ENCODE data around the gene BTBD9. TPM values are rescaled to one million over a fixed set of nuclear protein-coding genes. Genes with fewer than 3 reads are reported as not detected.

The BTBD9 gene
- total RNA-seq, 2 experiments from 2014 or later: 6.8 to 7.0 TPM

- Mint-ChIP-seq H3K27me3 (no peaks in the 10 kb centered on the region), H3K27ac (no peak overlapping the region), H3K4me3 (no peak overlapping the region), H3K4me1 (peaks cover 2% of the 10 kb centered on the region), H3K9me3 (no peaks in the 10 kb centered on the region), H3K36me3 (no peaks in the 10 kb centered on the region)
- no peak for DNase-seq
Observed at GRCh38 chr6:38503032-38503773, 136.5 kb downstream of the BTBD9 start.

DNA sequence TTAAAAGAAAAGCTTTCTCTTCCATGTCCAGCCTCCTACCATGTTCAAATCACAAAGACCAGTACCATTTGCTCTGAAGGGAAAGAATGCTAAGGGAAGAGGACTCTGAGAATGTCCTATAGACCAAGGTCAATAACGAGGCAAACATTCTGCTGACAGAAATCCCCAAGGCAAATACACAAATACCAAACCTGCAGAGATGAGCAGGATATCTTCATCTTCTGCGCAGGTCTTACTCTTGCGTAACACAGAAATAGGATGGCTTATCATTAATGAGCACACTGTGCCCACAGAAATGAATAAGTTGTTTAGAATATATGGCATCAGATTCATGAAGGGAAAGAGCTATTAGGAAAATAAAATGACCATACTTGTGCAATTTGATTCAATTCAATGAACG lies 137.3 kb downstream of the BTBD9 start:
- H3K4me3 Mint-ChIP-seq: no peak overlapping the region
- no peak overlapping the region for H3K27ac Mint-ChIP-seq
- H3K4me1 Mint-ChIP-seq: peaks cover 2% of the 10 kb centered on the region
- no peaks in the 10 kb centered on the region for H3K27me3 Mint-ChIP-seq
- no peaks in the 10 kb centered on the region for H3K9me3 Mint-ChIP-seq
- no peak for DNase-seq
- no peaks in the 10 kb centered on the region for H3K36me3 Mint-ChIP-seq

DNA sequence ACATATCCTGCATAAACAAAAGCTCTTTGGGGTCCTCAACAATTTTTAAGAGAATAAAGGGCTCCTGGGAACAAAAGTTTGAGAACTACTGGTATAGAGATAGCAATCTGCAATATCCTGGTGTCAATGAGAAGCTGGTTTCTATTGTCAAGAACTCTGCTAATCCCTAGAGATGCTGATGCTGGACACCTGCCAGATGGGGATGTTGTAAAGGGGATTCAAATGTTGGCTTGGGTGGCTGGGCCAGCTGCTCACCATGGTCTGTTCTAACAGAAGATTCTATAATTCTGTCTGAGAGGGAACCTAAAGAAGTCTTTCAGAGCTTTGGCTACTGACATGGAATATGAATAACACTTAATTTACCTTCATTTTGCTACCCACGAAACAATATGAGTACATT lies 137.8 kb downstream of the BTBD9 start:
- Mint-ChIP-seq H3K27me3 (no peaks in the 10 kb centered on the region), H3K4me1 (peaks cover 2% of the 10 kb centered on the region), H3K36me3 (no peaks in the 10 kb centered on the region), H3K27ac (no peak overlapping the region), H3K9me3 (no peaks in the 10 kb centered on the region), H3K4me3 (no peak overlapping the region)
- DNase-seq: no peak

DNA sequence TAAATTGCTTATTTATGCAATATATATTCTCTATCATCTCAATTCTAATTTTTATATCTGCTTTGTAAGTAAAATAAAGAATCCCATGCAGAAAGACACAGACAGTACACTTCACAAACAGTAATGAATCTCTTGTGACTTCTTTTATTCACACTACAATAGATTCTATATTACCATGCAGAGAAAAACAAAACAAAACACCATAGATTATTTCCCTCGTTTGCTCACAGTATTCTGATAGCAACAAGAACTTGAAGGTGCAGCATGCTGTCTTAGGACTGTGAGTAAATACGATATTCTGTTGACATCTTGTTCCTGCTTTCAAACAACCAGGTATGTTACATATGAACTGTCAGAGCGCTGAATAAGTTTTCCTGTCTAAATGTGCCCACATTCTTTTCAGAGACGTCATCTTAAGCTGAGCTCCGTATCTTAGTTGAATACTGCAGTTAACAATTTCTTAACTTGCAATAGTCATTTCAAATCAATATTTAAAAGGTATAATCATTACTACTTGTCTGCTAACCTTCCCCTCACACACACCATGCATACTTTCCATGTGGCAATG lies 140.1 kb downstream of the BTBD9 start:
- Mint-ChIP-seq H3K27me3 (no peaks in the 10 kb centered on the region), H3K9me3 (no peaks in the 10 kb centered on the region), H3K4me3 (no peak overlapping the region), H3K36me3 (no peaks in the 10 kb centered on the region), H3K4me1 (peaks cover 5% of the 10 kb centered on the region), H3K27ac (no peak overlapping the region)
- no peak for DNase-seq

GRCh38 chr6:38498805-38499445 lies 140.8 kb downstream of the BTBD9 start:
- no peak for DNase-seq
- H3K4me1 Mint-ChIP-seq: peaks cover 8% of the 10 kb centered on the region

GRCh38 chr6:38498085-38498484 lies 141.6 kb downstream of the BTBD9 start:
- Mint-ChIP-seq H3K4me1 (peaks cover 8% of the 10 kb centered on the region), H3K36me3 (no peaks in the 10 kb centered on the region), H3K9me3 (no peaks in the 10 kb centered on the region), H3K4me3 (no peak overlapping the region), H3K27ac (no peak overlapping the region), H3K27me3 (no peaks in the 10 kb centered on the region)
- no peak for DNase-seq

More at GRCh38 chr6:38498805-38499445, 140.8 kb downstream of the BTBD9 start:
- Mint-ChIP-seq H3K9me3 (no peaks in the 10 kb centered on the region), H3K27ac (no peak overlapping the region), H3K36me3 (no peaks in the 10 kb centered on the region), H3K27me3 (no peaks in the 10 kb centered on the region), H3K4me3 (no peak overlapping the region)

DNA sequence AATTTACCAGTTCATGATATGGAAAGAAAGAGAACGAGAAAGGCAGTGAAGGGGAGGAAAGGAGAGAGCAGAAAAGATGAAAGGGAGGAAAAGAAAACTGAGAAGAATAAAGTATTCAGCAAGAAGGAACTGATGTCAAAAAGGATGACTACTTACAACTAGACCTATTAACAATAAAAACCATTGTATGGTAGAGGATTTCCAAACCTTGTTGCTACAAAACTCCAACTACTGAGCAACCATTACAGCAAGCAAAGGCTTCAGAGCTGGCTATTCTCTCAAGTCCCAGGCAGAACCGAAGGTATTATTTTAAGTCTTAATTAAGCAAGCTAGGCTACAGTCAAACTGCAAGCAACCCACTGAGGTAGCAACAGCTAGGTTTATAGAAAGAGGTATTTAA lies 142.2 kb downstream of the BTBD9 start:
- DNase-seq: no peak
- Mint-ChIP-seq H3K36me3 (no peaks in the 10 kb centered on the region), H3K27me3 (no peaks in the 10 kb centered on the region), H3K9me3 (no peaks in the 10 kb centered on the region), H3K4me3 (no peak overlapping the region), H3K4me1 (peaks cover 8% of the 10 kb centered on the region), H3K27ac (no peak overlapping the region)

GRCh38 chr6:38495922-38496635 lies 143.7 kb downstream of the BTBD9 start:
- no peaks in the 10 kb centered on the region for H3K36me3 Mint-ChIP-seq
- no peaks in the 10 kb centered on the region for H3K27me3 Mint-ChIP-seq
- no peak overlapping the region for H3K27ac Mint-ChIP-seq
- peak; percentile 12 for DNase-seq
- H3K4me3 Mint-ChIP-seq: no peak overlapping the region
- H3K4me1 Mint-ChIP-seq: peaks cover 8% of the 10 kb centered on the region
- no peaks in the 10 kb centered on the region for H3K9me3 Mint-ChIP-seq

DNA sequence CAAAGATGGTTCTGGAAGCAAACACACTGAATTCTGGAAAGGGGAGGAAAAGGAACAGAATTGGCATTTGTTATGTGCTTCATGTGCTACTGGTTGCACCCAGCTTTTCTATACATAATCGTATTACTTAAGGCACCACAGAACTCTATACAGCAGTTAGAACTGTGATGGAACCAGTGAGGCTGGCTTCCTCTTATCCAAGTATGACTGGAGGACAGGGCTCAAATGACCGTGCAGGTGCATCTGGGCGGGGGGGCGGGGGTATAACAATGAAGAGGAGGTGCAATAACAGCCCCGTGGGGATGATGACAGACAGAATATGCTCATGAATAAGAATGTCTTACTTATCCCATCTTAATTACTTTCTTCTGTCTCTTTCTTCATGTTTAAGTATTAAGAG lies 144.2 kb downstream of the BTBD9 start:
- no peak overlapping the region for H3K27ac Mint-ChIP-seq
- no peak for DNase-seq

GRCh38 chr6:38493931-38494547 lies 145.7 kb downstream of the BTBD9 start:
- no peaks in the 10 kb centered on the region for H3K27me3 Mint-ChIP-seq
- H3K36me3 Mint-ChIP-seq: peaks cover 2% of the 10 kb centered on the region
- peaks cover 6% of the 10 kb centered on the region for H3K4me1 Mint-ChIP-seq
- peak; percentile 57 for DNase-seq
- no peak overlapping the region for H3K27ac Mint-ChIP-seq
- H3K4me3 Mint-ChIP-seq: no peak overlapping the region
- no peaks in the 10 kb centered on the region for H3K9me3 Mint-ChIP-seq

More for the DNA sequence above, 144.2 kb downstream of the BTBD9 start:
- H3K27me3 Mint-ChIP-seq: no peaks in the 10 kb centered on the region
- H3K9me3 Mint-ChIP-seq: no peaks in the 10 kb centered on the region
- H3K36me3 Mint-ChIP-seq: no peaks in the 10 kb centered on the region
- H3K4me3 Mint-ChIP-seq: no peak overlapping the region
- H3K4me1 Mint-ChIP-seq: peaks cover 7% of the 10 kb centered on the region

- no peak for DNase-seq
- no peaks in the 10 kb centered on the region for H3K27me3 Mint-ChIP-seq
- H3K4me1 Mint-ChIP-seq: peaks cover 6% of the 10 kb centered on the region
- H3K4me3 Mint-ChIP-seq: no peak overlapping the region
- H3K27ac Mint-ChIP-seq: no peak overlapping the region
- H3K36me3 Mint-ChIP-seq: peaks cover 3% of the 10 kb centered on the region
- H3K9me3 Mint-ChIP-seq: no peaks in the 10 kb centered on the region
Observed at GRCh38 chr6:38492031-38492430, 147.7 kb downstream of the BTBD9 start.

- H3K4me1 Mint-ChIP-seq: peaks cover 3% of the 10 kb centered on the region
- H3K9me3 Mint-ChIP-seq: no peaks in the 10 kb centered on the region
- peaks cover 3% of the 10 kb centered on the region for H3K36me3 Mint-ChIP-seq
- no peaks in the 10 kb centered on the region for H3K27me3 Mint-ChIP-seq
- no peak for DNase-seq
- no peak overlapping the region for H3K27ac Mint-ChIP-seq
- no peak overlapping the region for H3K4me3 Mint-ChIP-seq
Observed at GRCh38 chr6:38489951-38490350, 149.8 kb downstream of the BTBD9 start.

GRCh38 chr6:38487423-38487822 lies 152.3 kb downstream of the BTBD9 start:
- Mint-ChIP-seq H3K9me3 (no peaks in the 10 kb centered on the region), H3K36me3 (peaks cover 3% of the 10 kb centered on the region), H3K4me3 (no peak overlapping the region), H3K4me1 (no peaks in the 10 kb centered on the region), H3K27me3 (no peaks in the 10 kb centered on the region), H3K27ac (no peak overlapping the region)
- no peak for DNase-seq

GRCh38 chr6:38485488-38485887 lies 154.2 kb downstream of the BTBD9 start:
- no peaks in the 10 kb centered on the region for H3K4me1 Mint-ChIP-seq
- peaks cover 3% of the 10 kb centered on the region for H3K36me3 Mint-ChIP-seq
- H3K9me3 Mint-ChIP-seq: no peaks in the 10 kb centered on the region
- no peak overlapping the region for H3K27ac Mint-ChIP-seq
- DNase-seq: no peak
- no peak overlapping the region for H3K4me3 Mint-ChIP-seq
- H3K27me3 Mint-ChIP-seq: no peaks in the 10 kb centered on the region

DNA sequence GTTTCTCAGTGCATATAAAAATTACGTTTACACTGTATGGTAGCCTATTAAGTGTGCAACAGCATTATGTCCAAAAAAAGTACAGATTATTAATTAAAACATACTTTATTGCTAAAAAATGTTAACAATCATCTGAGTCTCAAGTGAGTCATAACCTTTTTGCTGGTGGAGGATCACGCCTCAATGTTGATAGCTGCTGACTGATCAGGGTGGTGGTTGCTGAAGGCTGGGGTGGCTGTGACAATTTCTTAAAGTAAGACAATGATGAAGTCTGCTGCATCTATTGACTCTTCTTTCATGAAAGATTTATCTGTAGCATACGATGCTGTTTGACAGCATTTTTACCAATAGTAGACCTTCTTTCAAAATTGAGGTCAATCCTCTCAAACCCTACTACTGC lies 155.1 kb downstream of the BTBD9 start:
- no peaks in the 10 kb centered on the region for H3K4me1 Mint-ChIP-seq
- no peak overlapping the region for H3K4me3 Mint-ChIP-seq
- no peaks in the 10 kb centered on the region for H3K27me3 Mint-ChIP-seq
- peaks cover 2% of the 10 kb centered on the region for H3K36me3 Mint-ChIP-seq
- no peaks in the 10 kb centered on the region for H3K9me3 Mint-ChIP-seq
- no peak overlapping the region for H3K27ac Mint-ChIP-seq
- DNase-seq: no peak
